ENCODE results near the gene MYO15B. TPM values are rescaled to one million over a fixed set of nuclear protein-coding genes. Genes with fewer than 3 reads are reported as not detected.

MYO15B gene
- total and polyA plus RNA-seq, 2 donors (not counting 3 experiments of a cell fraction or from before 2014, with no cell fraction given) = 10.2 to 87.8 TPM

GRCh38 chr17:75604034-75604695 is 16.6 kb downstream of the MYO15B start:
- no peak overlapping the region for H3K4me2 ChIP-seq (ENCODE audit: insufficient read depth, low read length)
- no peaks in the 10 kb centered on the region for H3K9me1 ChIP-seq (replicated peaks; ENCODE audit: control insufficient read depth, extremely low read depth, insufficient read depth, low read length)
- no peak overlapping the region for H2AFZ ChIP-seq (ENCODE audit: low read depth, low read length)
- H3K9me3 ChIP-seq (replicated peaks; ENCODE audit: control insufficient read depth, insufficient read depth, low read length) = no peaks in the 10 kb centered on the region
- intact Hi-C loops (cut with micrococcal nuclease) = no loop called here
- DNase-seq (ENCODE audit: low read depth, low spot score) (no peak), FAIRE-seq (no peak)
- POLR2A ChIA-PET = no interaction called here
- H3K36me3 ChIP-seq (ENCODE audit: control insufficient read depth in 2 of 2, extremely low read depth in 1 of 2, insufficient read depth in 2 of 2, low read length in 2 of 2) = no peaks in the 10 kb centered on the region
- H3K27ac ChIP-seq (ENCODE audit: insufficient read depth, low read depth, low read length) = no peak overlapping the region
- H3K27me3 ChIP-seq (ENCODE audit: control insufficient read depth in 2 of 2, insufficient read depth in 2 of 2, low read length in 2 of 2) = no peaks in the 10 kb centered on the region
- H3K4me1 ChIP-seq (ENCODE audit: control insufficient read depth, extremely low read depth, insufficient read depth, low read length) = no peaks in the 10 kb centered on the region
- H3K9ac ChIP-seq (replicated peaks; ENCODE audit: extremely low read depth, insufficient read depth, low read length) = no peak overlapping the region
- BruUV-seq (replicated peaks) = no TSS peak
- dilution Hi-C loops (cut with MboI; ENCODE audit: extremely low pct_ligation_motif_present, low sequenced_read_pairs) = no loop called here
- TF ChIP-seq GATA2 (IDR thresholded peaks at IDR 0.05; ENCODE audit: insufficient read depth, insufficient read length, low read depth, low read length) (no peak), JUN (IDR thresholded peaks at IDR 0.05; ENCODE audit: borderline replicate concordance, insufficient read depth, insufficient read length, low read depth) (no peak), POLR2AphosphoS5 (IDR thresholded peaks at IDR 0.05; ENCODE audit: insufficient read depth, low read depth, low read length) (no peak), POLR2A (IDR thresholded peaks at IDR 0.05; ENCODE audit: low read depth, low read length) (no peak), MAX (IDR thresholded peaks at IDR 0.05; ENCODE audit: insufficient read depth, insufficient read length) (no peak), FOS (IDR thresholded peaks at IDR 0.05; ENCODE audit: borderline replicate concordance, insufficient read depth, low read length) (no peak)
- CTCF ChIA-PET = interaction anchor here (1.0 to 4.5 kb wide), 5 partner anchors 13 to 144 kb away, joined by 3 to 29 read pairs (median 4); partner anchors contain the start of gene SMIM5
- no peaks in the 10 kb centered on the region for H3K79me2 ChIP-seq (ENCODE audit: control insufficient read depth, insufficient read depth, low read length)
- no peaks in the 10 kb centered on the region for H4K20me1 ChIP-seq (replicated peaks; ENCODE audit: control insufficient read depth, extremely low read depth, insufficient read depth, low read length)
- no peak overlapping the region for H3K4me3 ChIP-seq (replicated peaks in 1 of 3; ENCODE audit: insufficient read depth in 1 of 3, low read depth in 1 of 3, low read length in 3 of 3)

- no peaks in the 10 kb centered on the region for H3K36me3 ChIP-seq (ENCODE audit: control insufficient read depth in 2 of 2, extremely low read depth in 1 of 2, insufficient read depth in 2 of 2, low read length in 2 of 2)
- DNase-seq (ENCODE audit: low read depth, low spot score) (no peak), FAIRE-seq (no peak)
- no peak overlapping the region for H3K9ac ChIP-seq (replicated peaks; ENCODE audit: extremely low read depth, insufficient read depth, low read length)
- dilution Hi-C loops (cut with MboI; ENCODE audit: extremely low pct_ligation_motif_present, low sequenced_read_pairs) (no loop called here), intact Hi-C loops (cut with micrococcal nuclease) (no loop called here)
- H3K4me1 ChIP-seq (ENCODE audit: control insufficient read depth, extremely low read depth, insufficient read depth, low read length) = no peaks in the 10 kb centered on the region
- H3K9me3 ChIP-seq (replicated peaks; ENCODE audit: control insufficient read depth, insufficient read depth, low read length) = no peaks in the 10 kb centered on the region
- no peak overlapping the region for H3K4me2 ChIP-seq (ENCODE audit: insufficient read depth, low read length)
- no TSS peak for BruUV-seq (replicated peaks)
- H2AFZ ChIP-seq (ENCODE audit: low read depth, low read length) = no peak overlapping the region
- H3K4me3 ChIP-seq (replicated peaks in 1 of 3; ENCODE audit: insufficient read depth in 1 of 3, low read depth in 1 of 3, low read length in 3 of 3) = no peak overlapping the region
- H4K20me1 ChIP-seq (replicated peaks; ENCODE audit: control insufficient read depth, extremely low read depth, insufficient read depth, low read length) = no peaks in the 10 kb centered on the region
- no peaks in the 10 kb centered on the region for H3K9me1 ChIP-seq (replicated peaks; ENCODE audit: control insufficient read depth, extremely low read depth, insufficient read depth, low read length)
- CTCF ChIA-PET = interaction anchor here (1.3 to 1.5 kb wide), 2 partner anchors 25 to 69 kb away, joined by 3 read pairs; no protein-coding TSS in a partner anchor
- H3K27me3 ChIP-seq (ENCODE audit: control insufficient read depth in 2 of 2, insufficient read depth in 2 of 2, low read length in 2 of 2) = no peaks in the 10 kb centered on the region
- TF ChIP-seq EZH2 (IDR thresholded peaks at IDR 0.05; ENCODE audit: borderline replicate concordance, low read depth, low read length, severe bottlenecking) = no peak
- no peak for TF ChIP-seq MYC (IDR thresholded peaks at IDR 0.05; ENCODE audit: low read depth, low read length)
- no peak for TF ChIP-seq POLR2AphosphoS5 (IDR thresholded peaks at IDR 0.05; ENCODE audit: insufficient read depth, low read depth, low read length)
- TF ChIP-seq JUN (IDR thresholded peaks at IDR 0.05; ENCODE audit: borderline replicate concordance, insufficient read depth, insufficient read length, low read depth) = no peak
- no peak for TF ChIP-seq CTCF (IDR thresholded peaks at IDR 0.05; ENCODE audit: extremely low read depth in 1 of 2, insufficient read depth in 1 of 2, low read depth in 1 of 2, low read length in 2 of 2)
- no peak for TF ChIP-seq GATA2 (IDR thresholded peaks at IDR 0.05; ENCODE audit: insufficient read depth, insufficient read length, low read depth, low read length)
- no peak for TF ChIP-seq MAX (IDR thresholded peaks at IDR 0.05; ENCODE audit: insufficient read depth, insufficient read length)
- no peak for TF ChIP-seq FOS (IDR thresholded peaks at IDR 0.05; ENCODE audit: borderline replicate concordance, insufficient read depth, low read length)
- no peak for TF ChIP-seq POLR2A (IDR thresholded peaks at IDR 0.05; ENCODE audit: low read depth, low read length)
- H3K27ac ChIP-seq (ENCODE audit: insufficient read depth, low read depth, low read length) = no peak overlapping the region
- H3K79me2 ChIP-seq (ENCODE audit: control insufficient read depth, insufficient read depth, low read length) = no peaks in the 10 kb centered on the region
- POLR2A ChIA-PET = no interaction called here
These were observed 18.2 kb downstream of the MYO15B start for GRCh38 chr17:75605790-75606189.
